Nephron progenitor cell (in vitro differentiated cells): ENCODE results near the gene CEL.
"Not testable (repeated sequence)": the region's sequence is repeated elsewhere in the genome, so short reads cannot be mapped to it uniquely, and the experiment has no call there.

Experiments
- DNase-seq: peaks from one replicate; pipeline ENCODE4 v3.0.0; 2021
- H3K27ac Mint-ChIP-seq: 2 replicates; pipeline ENCODE4 v1.8.0; 2021; ENCODE audit warnings: mild to moderate bottlenecking, moderate library complexity, mixed read lengths
- H3K27me3 Mint-ChIP-seq: 2 replicates; pipeline ENCODE4 v1.8.0; 2021; ENCODE audit warnings: mild to moderate bottlenecking, low read depth, mixed read lengths; ENCODE audit not compliant: poor library complexity
- H3K36me3 Mint-ChIP-seq: 2 replicates; pipeline ENCODE4 v1.8.0; 2021; ENCODE audit warnings: low read depth, mixed read lengths
- H3K4me1 Mint-ChIP-seq: 2 replicates; pipeline ENCODE4 v1.8.0; 2021; ENCODE audit warnings: mixed read lengths
- H3K4me3 Mint-ChIP-seq: 2 replicates; pipeline ENCODE4 v1.8.0; 2021; ENCODE audit warnings: mild to moderate bottlenecking, moderate library complexity, mixed read lengths
- H3K9me3 Mint-ChIP-seq: 2 replicates; pipeline ENCODE4 v1.8.0; 2021; ENCODE audit warnings: mild to moderate bottlenecking, moderate library complexity, mixed read lengths
- CTCF ChIP-seq: fragments of 200-600 bp; sonication (generic); IDR thresholded peaks from 2 replicates; pipeline ENCODE4 v1.5.0; 2021; ENCODE audit warnings: antibody characterized with exemption

The CEL gene

DNA sequence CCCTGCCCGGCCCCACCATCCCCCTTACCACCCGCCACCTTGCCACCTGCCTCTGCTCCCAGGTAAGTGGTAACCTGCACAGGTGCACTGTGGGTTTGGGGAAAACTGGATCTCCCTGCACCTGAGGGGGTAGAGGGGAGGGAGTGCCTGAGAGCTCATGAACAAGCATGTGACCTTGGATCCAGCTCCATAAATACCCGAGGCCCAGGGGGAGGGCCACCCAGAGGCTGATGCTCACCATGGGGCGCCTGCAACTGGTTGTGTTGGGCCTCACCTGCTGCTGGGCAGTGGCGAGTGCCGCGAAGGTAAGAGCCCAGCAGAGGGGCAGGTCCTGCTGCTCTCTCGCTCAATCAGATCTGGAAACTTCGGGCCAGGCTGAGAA lies at the start of gene CEL:
TSS of gene CEL (plus strand) at position 218 of the 382 bp plus-strand sequence. CDS start at position 240, 22 bp downstream.
- not testable (repeated sequence) for DNase-seq, H3K27me3 Mint-ChIP-seq, H3K9me3 Mint-ChIP-seq
- peaks cover 28% of the 10 kb centered on the region for H3K4me1 Mint-ChIP-seq
- H3K36me3 Mint-ChIP-seq, result peaks cover 16% of the 10 kb centered on the region
- peak within 1 kb of the TSS; percentile 20 for H3K4me3 Mint-ChIP-seq
- H3K27ac Mint-ChIP-seq, result peak within 1 kb of the TSS; percentile 92

GRCh38 chr9:133014696-133015095 lies 47.1 kb upstream of the CEL start:
- H3K36me3 Mint-ChIP-seq, result no peaks in the 10 kb centered on the region
- TF ChIP-seq CTCF, result no peak
- no peak for DNase-seq
- H3K4me3 Mint-ChIP-seq, result no peak overlapping the region
- peaks cover 69% of the 10 kb centered on the region for H3K27me3 Mint-ChIP-seq
- no peaks in the 10 kb centered on the region for H3K4me1 Mint-ChIP-seq
- peaks cover 25% of the 10 kb centered on the region for H3K9me3 Mint-ChIP-seq
- H3K27ac Mint-ChIP-seq, result no peak overlapping the region

GRCh38 chr9:133023117-133023890 lies 38.5 kb upstream of the CEL start:
- TF ChIP-seq CTCF, result no peak
- no peak overlapping the region for H3K4me3 Mint-ChIP-seq
- no peak for DNase-seq
- H3K36me3 Mint-ChIP-seq, result no peaks in the 10 kb centered on the region
- peaks cover 43% of the 10 kb centered on the region for H3K27me3 Mint-ChIP-seq
- H3K4me1 Mint-ChIP-seq, result peaks cover 13% of the 10 kb centered on the region
- peaks cover 8% of the 10 kb centered on the region for H3K9me3 Mint-ChIP-seq
- H3K27ac Mint-ChIP-seq, result no peak overlapping the region

GRCh38 chr9:133026426-133026825 lies 35.4 kb upstream of the CEL start:
- DNase-seq, result no peak
- Mint-ChIP-seq H3K4me1 (peaks cover 27% of the 10 kb centered on the region), H3K4me3 (no peak overlapping the region), H3K27ac (no peak overlapping the region), H3K27me3 (peaks cover 34% of the 10 kb centered on the region), H3K9me3 (peaks cover 8% of the 10 kb centered on the region), H3K36me3 (peaks cover under 1% of the 10 kb centered on the region)
- TF ChIP-seq CTCF, result no peak

DNA sequence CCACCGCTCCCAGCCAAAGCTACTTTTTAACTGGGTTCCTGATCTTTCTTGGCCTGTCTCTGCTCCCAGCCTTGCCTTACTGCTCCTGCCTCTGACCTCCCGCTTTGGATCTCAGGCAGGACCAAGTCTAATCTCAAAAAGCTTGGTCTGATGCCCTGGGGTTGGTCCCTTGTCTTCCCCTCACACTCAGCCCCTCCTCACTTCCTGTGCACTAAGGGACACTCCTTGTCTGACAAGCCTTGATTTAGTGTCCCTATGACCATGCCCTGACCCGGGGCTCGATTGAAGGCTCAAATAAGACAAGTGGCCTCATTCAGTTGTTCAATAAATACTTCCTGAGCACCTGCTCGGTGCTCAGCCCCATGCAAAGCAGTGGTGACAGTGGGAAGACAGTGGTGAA lies 34.6 kb upstream of the CEL start:
- TF ChIP-seq CTCF, result no peak
- peaks cover 34% of the 10 kb centered on the region for H3K4me1 Mint-ChIP-seq
- peaks cover 36% of the 10 kb centered on the region for H3K27me3 Mint-ChIP-seq
- no peak overlapping the region for H3K27ac Mint-ChIP-seq
- peaks cover 12% of the 10 kb centered on the region for H3K9me3 Mint-ChIP-seq
- no peak for DNase-seq
- H3K4me3 Mint-ChIP-seq, result no peak overlapping the region
- peaks cover 7% of the 10 kb centered on the region for H3K36me3 Mint-ChIP-seq

GRCh38 chr9:133028221-133028620 lies 33.6 kb upstream of the CEL start:
- Mint-ChIP-seq H3K36me3 (peaks cover 18% of the 10 kb centered on the region), H3K4me1 (peaks cover 44% of the 10 kb centered on the region), H3K27ac (no peak overlapping the region), H3K4me3 (peak overlapping the region; percentile 96), H3K9me3 (peaks cover 16% of the 10 kb centered on the region), H3K27me3 (peaks cover 31% of the 10 kb centered on the region)
- no peak for TF ChIP-seq CTCF
- DNase-seq, result no peak
